HepG2 (cell line): ENCODE measurements around the gene TEX29. TPM values are rescaled to one million over a fixed set of nuclear protein-coding genes. Genes with fewer than 3 reads are reported as not detected.

Source experiments
- ATAC-seq: fragments of 200-7000 bp; cut with Tn5 transposase; 3 replicates; pipeline ENCODE4 v1.9.1; 2020; ENCODE audit warnings: mild to moderate bottlenecking, moderate library complexity
- BruUV-seq: library from RNA; stranded (reverse); fragments of 400-500 nt; replicated peaks from 2 replicates; lab custom pipeline; 2021; lab: Mats Ljungman, UMichigan
- CTCF ChIA-PET: fragments of 300-600 bp; formaldehyde crosslinking; extraction: SDS; loops from one replicate; lab custom pipeline; 2021; ENCODE audit warnings: low total read pairs, inconsistent platforms, low intra/inter-chr PET ratio; lab: Yijun Ruan, JAX
- POLR2A ChIA-PET: fragments of 350-600 bp; sonication (Branson Sonifier 250); formaldehyde crosslinking; loops from one replicate; lab custom pipeline; 2020; ENCODE audit warnings: antibody characterized with exemption, inconsistent platforms; lab: Yijun Ruan, JAX
- DNase-seq: peaks from one replicate; pipeline ENCODE4 v3.0.0-alpha.2; 2015; ENCODE audit warnings: low spot score
- FAIRE-seq: peaks from 3 replicates; lab custom pipeline; 2011; peaks lifted over from hg19 to GRCh38; lab: Jason Lieb, UNC
- H2AFZ ChIP-seq: one replicate; pipeline ENCODE4 v1.6.1; 2011; ENCODE audit warnings: low read length, inconsistent platforms
- H3K27ac ChIP-seq: fragments of 300-600 bp; 3 replicates; pipeline ENCODE4 v1.8.0; 2011; ENCODE audit warnings: mixed run types, mild to moderate bottlenecking, mixed read lengths, low read length, inconsistent platforms; ENCODE audit not compliant: insufficient read depth; ENCODE audit errors: extremely low read length
- H3K27me3 ChIP-seq, 2 experiments: fragments of 200-600 bp in 1 of 2; 2 replicates in 1 of 2; 3 replicates in 1 of 2; pipeline versions ENCODE4 v1.6.0 to v1.8.0; 2011; ENCODE audit warnings: low read length in 2 of 2, mild to moderate bottlenecking in 2 of 2, moderate library complexity in 2 of 2, inconsistent platforms in 1 of 2; ENCODE audit not compliant: insufficient read depth in 2 of 2, control insufficient read depth in 1 of 2
- H3K36me3 ChIP-seq, 2 experiments: fragments of 200-600 bp in 1 of 2; replicated peaks in 1 of 2; 2 replicates in 1 of 2; 3 replicates in 1 of 2; pipeline versions ENCODE4 v1.5.1 to v1.8.0; 2011; ENCODE audit warnings: low read length in 2 of 2, inconsistent platforms in 1 of 2; ENCODE audit not compliant: insufficient read depth in 2 of 2, control insufficient read depth in 1 of 2
- H3K4me1 ChIP-seq: 2 replicates; pipeline ENCODE4 v1.5.1; 2012; ENCODE audit warnings: low read length, inconsistent platforms; ENCODE audit not compliant: insufficient read depth
- H3K4me2 ChIP-seq: 2 replicates; pipeline ENCODE4 v1.6.0; 2011; ENCODE audit warnings: low read depth, low read length, inconsistent platforms
- H3K4me3 ChIP-seq, 3 experiments: fragments of 200-600 bp in 1 of 3; sonication (generic), shearing (Covaris generic) in 1 of 3; replicated peaks in 1 of 3; 2 replicates each; pipeline ENCODE4 v1.5.1; 2011 to 2016; ENCODE audit warnings: low read length in 3 of 3, inconsistent platforms in 2 of 3, low read depth in 2 of 3, mild to moderate bottlenecking in 2 of 3, control low read depth in 1 of 3, mixed read lengths in 1 of 3; ENCODE audit not compliant: insufficient read depth in 1 of 3
- H3K79me2 ChIP-seq: one replicate; pipeline ENCODE4 v1.6.1; 2011; ENCODE audit warnings: low read length, inconsistent platforms; ENCODE audit not compliant: insufficient read depth
- H3K9ac ChIP-seq: 2 replicates; pipeline ENCODE4 v1.6.0; 2011; ENCODE audit warnings: mild to moderate bottlenecking, low read depth, low read length, inconsistent platforms; ENCODE audit not compliant: insufficient read depth
- H3K9me3 ChIP-seq: 2 replicates; pipeline ENCODE4 v1.5.1; 2012; ENCODE audit warnings: mild to moderate bottlenecking, low read length
- H4K20me1 ChIP-seq: 2 replicates; pipeline ENCODE4 v1.6.0; 2011; ENCODE audit warnings: inconsistent platforms, mild to moderate bottlenecking, low read length, moderate library complexity; ENCODE audit not compliant: insufficient read depth
- DNMT1 ChIP-seq: sonication (generic); formaldehyde crosslinking; IDR thresholded peaks from 2 replicates; pipeline ENCODE4 v1.5.1; 2020; ENCODE audit warnings: mild to moderate bottlenecking, missing genetic modification reagents
- ELF4 ChIP-seq: sonication (generic); formaldehyde crosslinking; IDR thresholded peaks from 2 replicates; pipeline ENCODE4 v1.5.0; 2020; ENCODE audit warnings: missing genetic modification reagents, mild to moderate bottlenecking, moderate library complexity, borderline replicate concordance
- ETV5 ChIP-seq: IDR thresholded peaks from 2 replicates; pipeline ENCODE4 v1.6.1; 2018; ENCODE audit warnings: missing biosample characterization, missing genetic modification reagents, inconsistent platforms, borderline replicate concordance
- HCFC1 ChIP-seq: fragments of 150-350 bp; IDR thresholded peaks from 2 replicates; pipeline ENCODE4 v1.6.1; 2014; ENCODE audit warnings: low read depth, low read length
- HMGA1 ChIP-seq: sonication (generic); formaldehyde crosslinking; conservative IDR thresholded peaks from 2 replicates; pipeline ENCODE4 v1.4.0; 2020; ENCODE audit warnings: missing genetic modification reagents
- MBD4 ChIP-seq: IDR thresholded peaks from 2 replicates; pipeline ENCODE4 v1.6.1; 2012; ENCODE audit warnings: low read length, inconsistent platforms, borderline replicate concordance
- MLLT10 ChIP-seq: sonication (generic); formaldehyde crosslinking; IDR thresholded peaks from 2 replicates; pipeline ENCODE4 v1.4.0; 2020; ENCODE audit warnings: missing genetic modification reagents
- MTF2 ChIP-seq: sonication (generic); formaldehyde crosslinking; IDR thresholded peaks from 2 replicates; pipeline ENCODE4 v1.5.0; 2020; ENCODE audit warnings: missing genetic modification reagents, borderline replicate concordance
- NR1H2 ChIP-seq: sonication (generic); formaldehyde crosslinking; IDR thresholded peaks from 2 replicates; pipeline ENCODE4 v1.8.1; 2022; ENCODE audit warnings: low read depth, missing genetic modification reagents, borderline replicate concordance
- NR2F1 ChIP-seq, 2 experiments: fragments of 450-650 bp in 1 of 2; formaldehyde crosslinking in 1 of 2; IDR thresholded peaks; 2 replicates each; pipeline versions ENCODE4 v1.5.0 to v1.6.1; 2016 to 2020; ENCODE audit warnings: mild to moderate bottlenecking in 1 of 2, missing compliant biosample characterization in 1 of 2, missing genetic modification reagents in 1 of 2, moderate library complexity in 1 of 2
- SATB2 ChIP-seq: sonication (generic); formaldehyde crosslinking; IDR thresholded peaks from 2 replicates; pipeline ENCODE4 v1.5.0; 2020; ENCODE audit warnings: missing genetic modification reagents
- TBP ChIP-seq: sonication (generic); formaldehyde crosslinking; IDR thresholded peaks from 2 replicates; pipeline ENCODE4 v1.5.0; 2020; ENCODE audit warnings: missing genetic modification reagents
- ZNF138 ChIP-seq: sonication (generic); formaldehyde crosslinking; IDR thresholded peaks from 2 replicates; pipeline ENCODE4 v1.5.0; 2020; ENCODE audit warnings: mild to moderate bottlenecking, low read depth, missing genetic modification reagents
- ZNF557 ChIP-seq: sonication (generic); formaldehyde crosslinking; IDR thresholded peaks from 2 replicates; pipeline ENCODE4 v1.4.0; 2020; ENCODE audit warnings: missing genetic modification reagents
- ZNF614 ChIP-seq: IDR thresholded peaks from 2 replicates; pipeline ENCODE4 v1.6.1; 2018; ENCODE audit warnings: missing biosample characterization, missing genetic modification reagents, inconsistent platforms, borderline replicate concordance
- ZNF629 ChIP-seq: sonication (generic); formaldehyde crosslinking; conservative IDR thresholded peaks from 2 replicates; pipeline ENCODE4 v1.5.0; 2020; ENCODE audit warnings: missing genetic modification reagents
- ZNF780A ChIP-seq: sonication (generic); formaldehyde crosslinking; IDR thresholded peaks from 2 replicates; pipeline ENCODE4 v1.8.0; 2022; ENCODE audit warnings: mild to moderate bottlenecking, missing genetic modification reagents, moderate library complexity
- ZSCAN30 ChIP-seq: sonication (generic); formaldehyde crosslinking; IDR thresholded peaks from 2 replicates; pipeline ENCODE4 v1.5.0; 2020; ENCODE audit warnings: mild to moderate bottlenecking, missing genetic modification reagents
- WGBS: methylation state at CpG from one replicate; pipeline ENCODE4 v1.1.6; 2017; ENCODE audit warnings: low lambda C conversion rate; 5-methylcytosine and 5-hydroxymethylcytosine counted together
- in situ Hi-C: cut with HindIII; loops from 2 replicates; pipeline ENCODE4 v1.10.0; 2017; ENCODE audit warnings: low pct_unique_long_range_greater_than_20kb; ENCODE audit not compliant: extremely low pct_ligation_motif_present
- intact Hi-C: fragments of 100-400 bp; cut with micrococcal nuclease; formaldehyde crosslinking; loops from one replicate; pipeline ENCODE4 v1.10.0; 2022; ENCODE audit not compliant: unreplicated experiment
- polyA plus RNA-seq, 8 experiments: library from polyadenylated mRNA; depleted of rRNA in 3 of 8; stranded (reverse) in 7 of 8; unstranded in 1 of 8; fragments of >200 nt; fragmentation: Illumina TruSeq in 4 of 8; extraction: Trizol in 4 of 8; gene quantifications; 2 replicates each; pipeline versions ENCODE4 v1.2.1 to v1.2.3, GENCODE V29; 2011 to 2016; ENCODE audit warnings: low read depth in 4 of 8, missing spikeins in 1 of 8, mixed read lengths in 1 of 8; ENCODE audit not compliant: insufficient read depth in 1 of 8
- total RNA-seq, 5 experiments: library from RNA; depleted of rRNA; stranded (reverse); fragments of >200 nt; fragmentation: Illumina TruSeq; extraction: Trizol; gene quantifications; 2 replicates each; pipeline ENCODE4 v1.2.3, GENCODE V29; 2016; ENCODE audit warnings: low read depth in 1 of 5
- TF ChIP-seq, protein P1 (sequence below): sonication (generic); formaldehyde crosslinking; IDR thresholded peaks from 2 replicates; pipeline ENCODE4 v1.9.0; 2021; ENCODE audit warnings: missing genetic modification reagents, borderline replicate concordance
- TF ChIP-seq, protein P2 (sequence below): sonication (generic); formaldehyde crosslinking; IDR thresholded peaks from 2 replicates; pipeline ENCODE4 v1.4.0; 2020; ENCODE audit warnings: mild to moderate bottlenecking, missing genetic modification reagents

TEX29 gene
- total and polyA plus RNA-seq, 2 of the 13 experiments (the other 11 are each of a cell fraction or from before 2014, with no cell fraction given): 0.12 to 0.22 TPM

DNA sequence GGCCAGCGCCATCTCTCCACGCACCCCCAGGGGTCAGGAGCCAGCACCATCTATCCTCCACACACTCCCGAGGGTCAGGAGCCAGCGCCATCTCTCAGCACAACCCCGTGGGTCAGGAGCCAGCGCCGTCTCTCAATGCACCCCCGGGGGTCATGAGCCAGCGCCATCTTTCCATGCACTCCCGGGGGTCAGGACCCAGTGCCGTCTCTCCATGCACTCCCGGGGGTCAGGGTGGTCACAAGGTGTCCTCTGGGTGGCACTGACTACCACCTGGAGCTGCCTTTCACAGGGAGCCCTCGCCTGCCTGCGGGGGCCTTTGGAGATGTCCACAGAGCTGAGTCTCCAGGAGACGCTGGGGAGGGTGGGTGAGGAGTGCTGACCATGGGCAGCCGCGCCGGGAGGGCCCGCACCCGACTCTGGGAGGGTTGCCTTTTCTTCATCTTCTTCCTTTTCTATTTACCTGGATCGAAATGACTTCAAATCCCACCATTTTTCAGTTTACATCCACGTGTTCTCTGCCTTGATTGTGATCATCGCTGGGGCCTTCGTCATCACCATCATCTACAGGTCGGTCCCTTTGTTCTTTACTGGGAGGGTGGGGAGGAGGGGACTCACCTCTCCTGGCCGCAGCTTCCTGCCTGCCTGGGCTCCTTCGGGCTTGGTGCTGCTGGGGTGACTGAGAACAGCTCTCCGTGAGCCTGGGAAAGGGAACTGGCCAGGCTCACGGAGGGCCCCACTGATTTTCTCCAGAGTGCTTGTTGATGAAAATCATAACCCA is 19.1 kb downstream of the TEX29 start:
- no peaks in the 10 kb centered on the region for H3K4me1 ChIP-seq
- no peaks in the 10 kb centered on the region for H3K36me3 ChIP-seq
- H3K27ac ChIP-seq: no peak overlapping the region
- DNase-seq: no peak
- H3K9ac ChIP-seq: no peak overlapping the region
- peaks cover 0 to 7% of the 10 kb centered on the region in 2 experiments; a peak in 1 of 5 replicates for H3K27me3 ChIP-seq
- H3K79me2 ChIP-seq: no peaks in the 10 kb centered on the region
- no peaks in the 10 kb centered on the region for H3K9me3 ChIP-seq
- H2AFZ ChIP-seq: no peak overlapping the region
- H3K4me3 ChIP-seq: no peak overlapping the region
- WGBS: 40% methylated on average over 20 of the region's 29 CpGs
- no TSS peak for BruUV-seq
- FAIRE-seq: no peak
- H4K20me1 ChIP-seq: no peaks in the 10 kb centered on the region
- CTCF ChIA-PET: no interaction called here
- POLR2A ChIA-PET: no interaction called here
- TF ChIP-seq ZNF557 (CRISPR knock-in tag): no peak
- TF ChIP-seq MLLT10 (CRISPR knock-in tag): no peak
- TF ChIP-seq ZNF629 (CRISPR knock-in tag): no peak
- no peak for TF ChIP-seq MTF2 (CRISPR knock-in tag)
- TF ChIP-seq ZSCAN30 (CRISPR knock-in tag): no peak
- no peak for TF ChIP-seq NR2F1 (CRISPR knock-in tag; IDR thresholded peaks at IDR 0.05)
- no peak for TF ChIP-seq HCFC1
- no peak for TF ChIP-seq MBD4
- no peak for TF ChIP-seq ZNF780A (CRISPR knock-in tag)
- TF ChIP-seq DNMT1 (CRISPR knock-in tag): no peak
- TF ChIP-seq HMGA1 (CRISPR knock-in tag): no peak
- TF ChIP-seq NR1H2 (CRISPR knock-in tag): no peak
- TF ChIP-seq, protein P1, sequence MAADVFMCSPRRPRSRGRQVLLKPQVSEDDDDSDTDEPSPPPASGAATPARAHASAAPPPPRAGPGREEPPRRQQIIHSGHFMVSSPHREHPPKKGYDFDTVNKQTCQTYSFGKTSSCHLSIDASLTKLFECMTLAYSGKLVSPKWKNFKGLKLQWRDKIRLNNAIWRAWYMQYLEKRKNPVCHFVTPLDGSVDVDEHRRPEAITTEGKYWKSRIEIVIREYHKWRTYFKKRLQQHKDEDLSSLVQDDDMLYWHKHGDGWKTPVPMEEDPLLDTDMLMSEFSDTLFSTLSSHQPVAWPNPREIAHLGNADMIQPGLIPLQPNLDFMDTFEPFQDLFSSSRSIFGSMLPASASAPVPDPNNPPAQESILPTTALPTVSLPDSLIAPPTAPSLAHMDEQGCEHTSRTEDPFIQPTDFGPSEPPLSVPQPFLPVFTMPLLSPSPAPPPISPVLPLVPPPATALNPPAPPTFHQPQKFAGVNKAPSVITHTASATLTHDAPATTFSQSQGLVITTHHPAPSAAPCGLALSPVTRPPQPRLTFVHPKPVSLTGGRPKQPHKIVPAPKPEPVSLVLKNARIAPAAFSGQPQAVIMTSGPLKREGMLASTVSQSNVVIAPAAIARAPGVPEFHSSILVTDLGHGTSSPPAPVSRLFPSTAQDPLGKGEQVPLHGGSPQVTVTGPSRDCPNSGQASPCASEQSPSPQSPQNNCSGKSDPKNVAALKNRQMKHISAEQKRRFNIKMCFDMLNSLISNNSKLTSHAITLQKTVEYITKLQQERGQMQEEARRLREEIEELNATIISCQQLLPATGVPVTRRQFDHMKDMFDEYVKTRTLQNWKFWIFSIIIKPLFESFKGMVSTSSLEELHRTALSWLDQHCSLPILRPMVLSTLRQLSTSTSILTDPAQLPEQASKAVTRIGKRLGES (CRISPR knock-in tag): no peak
- TF ChIP-seq, protein P2, sequence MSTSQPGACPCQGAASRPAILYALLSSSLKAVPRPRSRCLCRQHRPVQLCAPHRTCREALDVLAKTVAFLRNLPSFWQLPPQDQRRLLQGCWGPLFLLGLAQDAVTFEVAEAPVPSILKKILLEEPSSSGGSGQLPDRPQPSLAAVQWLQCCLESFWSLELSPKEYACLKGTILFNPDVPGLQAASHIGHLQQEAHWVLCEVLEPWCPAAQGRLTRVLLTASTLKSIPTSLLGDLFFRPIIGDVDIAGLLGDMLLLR: no peak
- TF ChIP-seq TBP (CRISPR knock-in tag): no peak
- TF ChIP-seq ETV5: no peak
- no peak for TF ChIP-seq ZNF138 (CRISPR knock-in tag)
- no peak for TF ChIP-seq ZNF614 (CRISPR knock-in tag)
- TF ChIP-seq SATB2 (CRISPR knock-in tag): no peak
- TF ChIP-seq ELF4 (CRISPR knock-in tag): no peak
- intact Hi-C loops (no loop called here), in situ Hi-C loops (no loop called here)
- ATAC-seq: no peak
- H3K4me2 ChIP-seq: no peak overlapping the region
